ENCODE measurements around the gene PRSS57. TPM values are rescaled to one million over a fixed set of nuclear protein-coding genes. Genes with fewer than 3 reads are reported as not detected.
"Not testable (repeated sequence)": the region's sequence is repeated elsewhere in the genome, so short reads cannot be mapped to it uniquely, and the experiment has no call there.

PRSS57 gene
- total RNA-seq, 2 donors from 2014 or later: 0.22 TPM; not detected in 1

GRCh38 chr19:718251-718951 lies 23.1 kb upstream of the PRSS57 start:
- Mint-ChIP-seq H3K4me1 (ENCODE audit: low read depth) (no peaks in the 10 kb centered on the region), H3K4me3 (no peak overlapping the region), H3K27ac (no peak overlapping the region), H3K36me3 (ENCODE audit: insufficient read depth in 2 of 2) (peaks cover 0 to 4% of the 10 kb centered on the region in 2 donors), H3K27me3 (ENCODE audit: low read depth) (peaks cover 13% of the 10 kb centered on the region), H3K9me3 (peaks cover 4% of the 10 kb centered on the region in 2 donors)
- no peak for ATAC-seq (replicated peaks in 1 of 2)
- no peak for DNase-seq

GRCh38 chr19:715347-715746 lies 20.1 kb upstream of the PRSS57 start:
- Mint-ChIP-seq H3K9me3 (peaks cover 4% of the 10 kb centered on the region in 2 donors), H3K27me3 (ENCODE audit: low read depth) (peaks cover 13% of the 10 kb centered on the region), H3K4me3 (no peak overlapping the region), H3K27ac (no peak overlapping the region), H3K36me3 (ENCODE audit: insufficient read depth in 2 of 2) (peaks cover 0 to 4% of the 10 kb centered on the region in 2 donors), H3K4me1 (ENCODE audit: low read depth) (no peaks in the 10 kb centered on the region)
- DNase-seq: no peak
- ATAC-seq (replicated peaks in 1 of 2): no peak

- Mint-ChIP-seq H3K36me3 (ENCODE audit: insufficient read depth in 2 of 2) (peaks cover 0 to 4% of the 10 kb centered on the region in 2 donors), H3K4me3 (no peak overlapping the region), H3K27ac (no peak overlapping the region)
Measured at GRCh38 chr19:711254-711653, 16.0 kb upstream of the PRSS57 start.

GRCh38 chr19:710767-711166 lies 15.5 kb upstream of the PRSS57 start:
- Mint-ChIP-seq H3K9me3 (peaks cover 4% of the 10 kb centered on the region in 2 donors), H3K27me3 (ENCODE audit: low read depth) (peaks cover 10% of the 10 kb centered on the region), H3K27ac (no peak overlapping the region), H3K36me3 (ENCODE audit: insufficient read depth in 2 of 2) (peaks cover 0 to 4% of the 10 kb centered on the region in 2 donors), H3K4me1 (ENCODE audit: low read depth) (no peaks in the 10 kb centered on the region), H3K4me3 (peak overlapping the region in 1 of 2 donors; percentile 24)
- DNase-seq: no peak
- ATAC-seq (replicated peaks in 1 of 2): no peak

More at GRCh38 chr19:711254-711653, 16.0 kb upstream of the PRSS57 start:
- Mint-ChIP-seq H3K27me3 (ENCODE audit: low read depth) (peaks cover 10% of the 10 kb centered on the region), H3K9me3 (peaks cover 4% of the 10 kb centered on the region in 2 donors), H3K4me1 (ENCODE audit: low read depth) (no peaks in the 10 kb centered on the region)
- DNase-seq (no peak), ATAC-seq (replicated peaks in 1 of 2) (no peak)

GRCh38 chr19:709965-710571 lies 14.8 kb upstream of the PRSS57 start:
- H3K9me3 Mint-ChIP-seq: no peaks in the 10 kb centered on the region
- H3K27ac Mint-ChIP-seq: no peak overlapping the region
- H3K4me3 Mint-ChIP-seq: no peak overlapping the region
- no peak for DNase-seq
- H3K4me1 Mint-ChIP-seq (ENCODE audit: low read depth): no peaks in the 10 kb centered on the region
- no peaks in the 10 kb centered on the region for H3K36me3 Mint-ChIP-seq (ENCODE audit: insufficient read depth in 2 of 2)
- no peak for ATAC-seq (replicated peaks in 1 of 2)
- peaks cover 10% of the 10 kb centered on the region for H3K27me3 Mint-ChIP-seq (ENCODE audit: low read depth)

- H3K4me3 Mint-ChIP-seq: peak overlapping the region in 1 of 2 donors; percentile 8
- no peaks in the 10 kb centered on the region for H3K9me3 Mint-ChIP-seq
- H3K27ac Mint-ChIP-seq: no peak overlapping the region
- peaks cover 10% of the 10 kb centered on the region for H3K27me3 Mint-ChIP-seq (ENCODE audit: low read depth)
- ATAC-seq (replicated peaks in 1 of 2) (no peak), DNase-seq (no peak)
- H3K36me3 Mint-ChIP-seq (ENCODE audit: insufficient read depth in 2 of 2): no peaks in the 10 kb centered on the region
- H3K4me1 Mint-ChIP-seq (ENCODE audit: low read depth): no peaks in the 10 kb centered on the region
Measured at GRCh38 chr19:709196-709964, 14.1 kb upstream of the PRSS57 start.

GRCh38 chr19:708154-709143 lies 13.2 kb upstream of the PRSS57 start, which contains the start of gene PALM:
PALM (plus strand) TSS chr19:708935; CDS start chr19:709147, 212 bp downstream.
- Mint-ChIP-seq H3K9me3 (no peaks in the 10 kb centered on the region), H3K36me3 (ENCODE audit: insufficient read depth in 2 of 2) (no peaks in the 10 kb centered on the region), H3K4me3 (peak within 1 kb of the TSS; percentile 8 to 51), H3K4me1 (ENCODE audit: low read depth) (peaks cover 2% of the 10 kb centered on the region), H3K27ac (no peak within 1 kb of the TSS), H3K27me3 (ENCODE audit: low read depth) (peaks cover 11% of the 10 kb centered on the region)
- DNase-seq (no peak), ATAC-seq (replicated peaks in 1 of 2) (no peak)

GRCh38 chr19:704447-704741 lies 9.1 kb upstream of the PRSS57 start:
- Mint-ChIP-seq H3K27ac (no peak overlapping the region), H3K4me3 (no peak overlapping the region), H3K36me3 (ENCODE audit: insufficient read depth in 2 of 2) (peaks cover 0 to 2% of the 10 kb centered on the region in 2 donors), H3K9me3 (no peaks in the 10 kb centered on the region), H3K4me1 (ENCODE audit: low read depth) (peaks cover 7% of the 10 kb centered on the region), H3K27me3 (ENCODE audit: low read depth) (peaks cover 24% of the 10 kb centered on the region)
- ATAC-seq (replicated peaks in 1 of 2) (no peak), DNase-seq (no peak)

- ATAC-seq (replicated peaks in 1 of 2) (peak; percentile 74 to 78), DNase-seq (peak; percentile 71 to 76)
- Mint-ChIP-seq H3K4me1 (ENCODE audit: low read depth) (peaks cover 7% of the 10 kb centered on the region), H3K36me3 (ENCODE audit: insufficient read depth in 2 of 2) (peaks cover 0 to 2% of the 10 kb centered on the region in 2 donors), H3K4me3 (peak overlapping the region in 1 of 2 donors; percentile 54), H3K27ac (no peak overlapping the region), H3K27me3 (ENCODE audit: low read depth) (peaks cover 29% of the 10 kb centered on the region), H3K9me3 (no peaks in the 10 kb centered on the region)
Measured at GRCh38 chr19:703651-704446, 8.6 kb upstream of the PRSS57 start.

- peaks cover 30% of the 10 kb centered on the region for H3K27me3 Mint-ChIP-seq (ENCODE audit: low read depth)
- DNase-seq (no peak), ATAC-seq (replicated peaks in 1 of 2) (no peak)
- peaks cover 0 to 2% of the 10 kb centered on the region in 2 donors for H3K36me3 Mint-ChIP-seq (ENCODE audit: insufficient read depth in 2 of 2)
- peak overlapping the region in 1 of 2 donors; percentile 54 for H3K4me3 Mint-ChIP-seq
- H3K4me1 Mint-ChIP-seq (ENCODE audit: low read depth): peaks cover 7% of the 10 kb centered on the region
- H3K27ac Mint-ChIP-seq: no peak overlapping the region
- no peaks in the 10 kb centered on the region for H3K9me3 Mint-ChIP-seq
Measured at GRCh38 chr19:703329-703650, 8.0 kb upstream of the PRSS57 start.

GRCh38 chr19:702847-703246 lies 7.6 kb upstream of the PRSS57 start:
- not testable (repeated sequence) for DNase-seq; ATAC-seq (replicated peaks in 1 of 2); H3K27ac Mint-ChIP-seq; H3K4me1 Mint-ChIP-seq (ENCODE audit: low read depth); H3K9me3 Mint-ChIP-seq; H3K36me3 Mint-ChIP-seq (ENCODE audit: insufficient read depth in 2 of 2)
- Mint-ChIP-seq H3K4me3 (peak overlapping the region in 1 of 2 donors; percentile 54), H3K27me3 (ENCODE audit: low read depth) (peaks cover 31% of the 10 kb centered on the region)

- DNase-seq; ATAC-seq (replicated peaks in 1 of 2); H3K36me3 Mint-ChIP-seq (ENCODE audit: insufficient read depth in 2 of 2); H3K4me3 Mint-ChIP-seq; H3K27ac Mint-ChIP-seq; H3K4me1 Mint-ChIP-seq (ENCODE audit: low read depth); H3K9me3 Mint-ChIP-seq: not testable (repeated sequence)
- H3K27me3 Mint-ChIP-seq (ENCODE audit: low read depth): peaks cover 31% of the 10 kb centered on the region
Measured at GRCh38 chr19:699885-700284, 4.6 kb upstream of the PRSS57 start.

All from activated T-cell treated with anti-CD3 and anti-CD28 coated beads, Interleukin-2, amount 50 U/mL, for 72 hours (primary cell).